Left kidney (tissue), 2 donors: ENCODE results near the gene PAPSS2. TPM values are rescaled to one million over a fixed set of nuclear protein-coding genes. Genes with fewer than 3 reads are reported as not detected.
A peak's percentile ranks its signal among the peaks of the same experiment; 100 is the strongest.
"Not testable (repeated sequence)": the region's sequence is repeated elsewhere in the genome, so short reads cannot be mapped to it uniquely, and the experiment has no call there.

Experiments
- DNase-seq: peaks from one replicate; pipeline ENCODE4 v3.0.0-alpha.2; 2013
- polyA plus RNA-seq: library from polyadenylated mRNA; unstranded; fragments of 120-200 nt; gene quantifications from one replicate; pipeline ENCODE4 v1.2.1, GENCODE V29; 2013; ENCODE audit not compliant: insufficient read length

PAPSS2 gene
- polyA plus RNA-seq, 1 donor = 37.2 TPM

DNA sequence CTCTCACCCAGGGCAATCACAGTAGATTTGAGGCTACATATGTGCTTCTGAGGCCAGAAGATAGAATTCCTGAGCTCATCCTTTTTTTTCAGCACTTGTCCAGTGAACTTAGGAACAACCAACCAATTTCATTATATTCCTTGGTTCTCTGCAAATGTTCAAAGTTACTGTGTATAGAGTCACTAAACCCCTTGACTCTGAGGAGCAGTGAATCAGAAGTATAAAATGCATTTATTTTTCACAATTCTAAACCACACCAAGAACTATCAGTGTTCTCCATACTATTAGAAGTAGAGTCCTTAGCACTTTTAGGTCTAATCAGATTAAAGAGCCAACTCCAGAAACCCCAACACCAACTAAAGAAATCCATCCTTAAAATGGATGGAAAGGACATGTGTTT, 19.6 kb upstream of the PAPSS2 start:
- no peak for DNase-seq

DNA sequence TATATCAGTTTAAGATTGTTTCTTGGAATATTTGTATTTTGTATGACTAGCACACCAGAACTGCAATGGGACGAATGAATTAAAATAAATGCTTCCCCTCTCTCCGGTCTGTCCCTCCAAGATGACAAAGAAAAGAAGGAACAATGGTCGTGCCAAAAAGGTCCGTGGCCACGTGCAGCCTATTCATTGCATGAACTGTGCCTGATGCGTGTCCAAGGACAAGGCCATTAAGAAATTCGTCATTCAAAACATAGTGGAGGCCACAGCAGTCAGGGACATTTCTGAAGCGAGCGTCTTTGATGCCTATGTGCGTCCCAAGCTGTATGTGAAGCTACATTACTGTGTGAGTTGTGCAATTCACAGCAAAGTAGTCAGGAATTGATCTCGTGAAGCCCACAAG, 17.2 kb upstream of the PAPSS2 start:
- DNase-seq = no peak

DNA sequence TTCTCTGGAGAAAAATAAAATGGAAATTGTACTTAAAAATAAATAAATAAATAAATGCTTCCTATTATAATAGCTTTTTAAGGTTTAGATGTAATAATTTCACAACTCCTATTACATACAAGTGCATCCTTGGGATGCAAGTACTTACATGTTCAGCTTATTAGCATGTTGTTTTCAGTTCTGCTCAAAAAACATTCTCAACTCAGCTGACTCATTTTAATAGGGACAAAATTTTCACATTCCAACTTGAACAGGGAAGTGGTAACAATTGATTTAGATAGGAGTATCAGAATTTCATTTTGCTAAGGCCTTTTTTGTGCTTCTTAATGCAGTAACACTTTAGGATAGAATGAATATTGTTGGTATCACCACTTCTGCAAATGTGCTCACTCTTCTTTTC, 16.7 kb upstream of the PAPSS2 start:
- no peak for DNase-seq

DNA sequence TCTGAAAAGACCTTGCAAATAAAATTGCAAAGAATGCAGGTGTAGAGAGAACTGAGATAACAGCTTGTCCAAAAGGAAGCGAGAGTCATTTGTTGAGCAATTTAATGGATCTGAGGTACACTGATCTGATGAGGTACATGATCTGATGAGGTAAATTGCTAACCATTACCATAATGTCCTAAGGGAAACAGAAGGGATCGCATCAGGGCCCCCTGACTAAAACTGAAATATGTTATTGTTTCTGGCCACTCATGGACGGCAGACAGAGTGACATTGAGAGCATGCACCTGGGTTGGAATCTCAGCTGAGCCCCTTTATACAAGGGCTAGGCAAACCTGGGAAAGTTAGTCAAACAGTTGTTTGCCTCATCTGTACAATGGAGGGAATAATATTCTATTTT, 15.8 kb upstream of the PAPSS2 start:
- no peak for DNase-seq

DNA sequence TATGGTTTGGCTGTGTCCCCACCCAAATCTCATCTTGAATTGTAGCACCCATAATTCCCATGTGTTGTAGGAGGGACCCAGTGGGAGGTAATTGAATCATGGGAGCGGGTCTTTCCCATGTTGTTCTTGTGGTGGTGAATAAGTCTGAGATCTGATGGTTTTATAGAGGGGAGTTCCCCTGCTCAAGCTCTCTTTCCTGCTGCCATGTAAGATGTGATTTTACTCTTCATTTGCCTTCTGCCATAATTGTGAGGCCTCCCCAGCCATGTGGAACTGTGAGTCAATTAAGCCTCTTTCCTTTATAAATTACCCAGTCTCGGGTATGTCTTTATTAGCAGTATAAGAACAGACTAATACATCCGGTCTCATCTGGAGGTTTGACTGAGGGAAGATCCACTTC, 15.2 kb upstream of the PAPSS2 start:
- not testable (repeated sequence) for DNase-seq

DNA sequence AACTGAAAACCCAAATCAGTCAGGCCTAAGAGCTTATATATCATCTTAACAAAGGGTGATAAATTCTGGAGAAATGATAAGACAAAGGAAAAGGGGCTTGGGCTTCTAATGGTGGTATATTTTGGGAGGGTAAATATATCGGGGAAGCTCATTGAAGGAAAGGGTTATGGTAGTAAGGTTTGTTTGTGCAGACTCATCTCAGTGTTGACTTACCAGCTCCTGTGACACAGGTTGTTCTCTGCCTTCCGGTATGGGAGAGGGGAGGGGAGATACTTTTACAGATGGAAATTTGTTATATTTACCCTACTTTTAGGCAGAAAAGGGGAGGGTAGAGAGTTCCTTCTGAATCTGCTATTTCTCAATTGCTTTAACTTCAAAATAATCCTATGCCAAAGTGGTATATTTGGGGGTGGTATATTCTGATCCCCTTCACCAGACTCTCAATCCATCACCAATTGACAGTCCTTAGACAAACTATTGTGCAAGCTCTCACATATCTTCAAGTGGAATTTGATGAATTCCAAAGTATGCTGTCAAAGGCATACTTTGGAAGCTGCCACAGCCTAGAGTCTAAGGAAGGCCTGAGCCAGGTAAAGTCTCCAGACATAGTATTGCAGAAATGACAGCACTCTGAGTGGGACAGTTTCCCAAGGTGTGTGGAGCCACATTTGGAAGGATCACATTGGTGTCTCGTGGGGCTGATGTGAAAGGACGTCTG, 13.3 kb upstream of the PAPSS2 start:
- no peak for DNase-seq

DNA sequence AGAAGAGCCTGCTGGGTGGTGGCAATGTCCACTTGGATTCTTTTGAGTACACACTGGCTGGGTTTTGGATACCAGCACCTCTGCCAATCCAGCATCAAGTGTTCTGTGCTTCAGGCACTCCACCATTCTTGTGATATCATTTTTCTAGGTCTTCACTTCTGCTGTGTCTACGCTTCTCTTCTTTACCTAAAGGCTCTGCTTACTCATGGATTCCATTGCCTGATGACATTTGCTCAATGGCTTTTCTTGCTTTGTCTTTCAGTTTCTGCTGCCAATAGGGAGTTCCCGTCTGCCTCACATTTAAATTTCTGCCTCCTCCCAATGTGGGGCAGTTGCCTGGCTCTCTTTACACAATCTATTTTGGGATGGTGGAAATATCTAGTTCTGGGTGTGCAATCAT, 12.7 kb upstream of the PAPSS2 start:
- no peak for DNase-seq

DNA sequence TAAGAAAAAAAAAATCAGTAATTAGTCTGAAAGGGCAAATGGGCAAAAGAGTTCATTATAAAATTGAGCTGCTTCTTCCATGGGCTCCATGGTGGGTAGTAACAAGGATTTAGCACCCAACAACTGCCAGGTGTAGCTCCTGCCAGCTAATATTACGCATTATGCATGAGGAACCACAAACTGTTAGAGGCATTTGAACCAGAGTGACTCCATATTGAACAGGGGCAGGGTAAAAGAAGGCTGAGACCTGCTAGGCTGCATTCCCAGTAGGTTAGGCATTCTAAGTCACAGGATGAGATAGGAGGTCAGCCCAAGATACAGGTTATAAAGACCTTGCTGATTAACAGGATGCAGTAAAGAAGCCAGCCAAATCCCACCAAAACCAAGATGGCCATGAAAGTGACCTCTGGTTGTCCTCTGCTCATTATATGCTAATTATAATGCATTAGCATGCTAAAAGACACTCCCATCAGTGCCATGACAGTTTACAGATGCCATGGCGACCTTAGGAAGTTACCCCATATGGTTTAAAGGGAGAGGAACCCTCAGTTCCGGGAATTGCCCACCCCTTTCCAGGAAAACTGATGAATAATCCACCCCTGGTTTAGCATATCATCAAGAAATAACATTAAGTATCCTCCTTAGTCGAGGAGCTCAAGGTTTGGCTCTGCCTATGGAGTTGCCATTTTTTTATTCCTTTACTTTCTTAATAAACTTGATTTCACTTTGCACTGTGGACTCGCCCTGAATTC, 8.7 kb upstream of the PAPSS2 start:
- DNase-seq = no peak

DNA sequence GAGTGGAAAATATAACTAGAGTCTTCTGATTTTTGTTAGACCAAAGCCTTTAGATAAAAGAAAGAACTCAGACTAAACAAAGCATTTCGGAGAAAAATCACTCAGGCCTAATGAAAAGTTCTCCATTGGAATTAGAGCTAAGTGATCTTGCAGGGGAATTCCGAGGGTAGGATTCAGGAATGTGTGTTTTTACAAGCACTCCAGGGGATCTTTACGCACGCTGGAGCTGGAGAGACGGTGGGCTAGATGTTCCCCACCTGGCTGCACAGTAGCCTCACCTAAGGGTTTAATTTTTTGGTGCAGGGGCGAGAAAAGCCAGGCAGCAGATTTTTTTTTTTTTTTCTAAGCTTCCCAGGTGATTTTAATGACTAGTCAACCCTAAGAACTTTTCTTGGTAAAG, 7.9 kb upstream of the PAPSS2 start:
- no peak for DNase-seq

DNA sequence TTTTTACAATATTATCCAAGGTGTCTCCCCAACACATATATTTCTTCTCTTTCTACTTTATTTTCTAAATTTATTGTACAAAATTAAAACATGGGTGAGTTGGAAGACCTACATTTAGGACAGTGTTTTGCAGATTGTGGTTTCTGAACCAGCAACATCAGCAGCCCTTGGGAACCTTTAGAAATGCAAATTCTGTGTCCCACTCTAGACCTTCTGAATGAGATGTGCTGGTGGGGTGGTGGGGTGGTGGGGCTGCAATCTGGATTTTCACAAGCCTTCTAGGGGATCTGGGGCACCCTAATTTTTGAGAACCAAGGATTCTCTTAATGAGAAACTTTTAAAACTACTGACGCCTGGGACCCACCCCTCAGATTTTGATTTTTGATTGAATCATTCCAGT, 7.4 kb upstream of the PAPSS2 start:
- DNase-seq = no peak

DNA sequence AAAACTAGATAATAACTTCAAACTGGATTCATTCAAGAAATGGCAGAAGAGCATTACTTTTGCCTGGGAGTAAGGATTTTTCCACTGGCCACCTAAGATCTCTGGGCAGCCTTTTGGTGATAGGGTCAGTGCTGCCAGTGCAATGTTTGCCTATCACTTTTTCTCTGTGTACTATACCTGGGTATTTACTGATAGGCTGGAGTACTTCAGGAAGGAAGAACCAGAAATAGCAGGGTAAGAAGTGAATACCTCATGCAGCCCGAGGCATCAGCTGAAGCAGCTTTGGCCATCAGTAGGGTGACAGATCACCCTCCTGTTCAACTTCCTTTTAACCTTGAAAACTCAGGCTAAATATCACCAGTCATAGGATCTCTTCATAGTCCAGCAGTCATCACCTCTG, 5.5 kb upstream of the PAPSS2 start:
- DNase-seq = no peak

DNA sequence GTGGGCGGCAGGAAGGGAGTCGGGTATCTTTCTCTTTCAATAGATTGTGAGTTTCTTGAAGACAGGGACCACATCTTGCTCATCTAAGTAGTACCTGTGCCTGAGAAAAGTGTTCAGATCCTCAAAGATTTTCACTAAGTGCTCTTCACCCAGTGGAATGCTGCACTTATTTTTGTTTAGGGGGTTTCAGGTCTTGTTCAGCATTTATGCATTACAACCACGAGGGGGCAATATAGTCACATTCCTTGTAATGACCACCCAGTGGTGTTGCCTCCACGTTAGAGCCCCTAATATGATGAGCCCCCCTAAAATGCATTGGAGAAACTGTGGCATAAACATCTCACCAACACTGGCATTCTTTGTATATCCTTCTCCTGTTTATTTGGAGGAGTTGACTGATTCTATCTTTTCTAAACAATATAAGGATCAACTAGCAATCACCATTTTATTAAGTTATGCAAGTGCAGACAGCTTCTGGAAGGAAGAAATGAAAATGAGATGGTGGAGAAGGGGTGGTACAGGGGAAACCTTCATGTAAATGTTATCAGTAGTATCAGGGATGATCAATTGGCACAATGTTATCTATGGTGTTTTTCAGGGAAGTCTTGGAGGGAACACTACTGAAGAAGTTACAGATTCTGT, 3.1 kb upstream of the PAPSS2 start:
- peak; percentile 59 for DNase-seq

DNA sequence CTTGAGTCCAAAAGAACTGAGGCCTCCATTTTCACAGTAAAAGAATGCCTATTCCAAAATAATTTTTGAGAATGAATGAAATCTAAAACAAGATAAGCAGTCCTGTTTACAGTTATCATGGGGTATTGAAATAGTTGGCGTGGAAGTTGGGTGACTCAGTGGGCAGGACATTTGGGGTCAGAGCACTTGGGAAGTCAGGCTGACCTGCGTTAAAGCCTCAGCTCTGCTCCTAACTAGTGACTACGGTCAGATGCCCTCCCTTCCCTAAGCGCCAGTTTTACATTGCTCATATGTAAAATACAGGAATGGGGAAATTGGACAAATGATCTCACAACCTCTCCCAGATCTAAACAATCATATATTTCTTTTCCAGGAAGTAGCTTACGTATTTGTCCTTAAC, 2.3 kb upstream of the PAPSS2 start:
- no peak for DNase-seq

DNA sequence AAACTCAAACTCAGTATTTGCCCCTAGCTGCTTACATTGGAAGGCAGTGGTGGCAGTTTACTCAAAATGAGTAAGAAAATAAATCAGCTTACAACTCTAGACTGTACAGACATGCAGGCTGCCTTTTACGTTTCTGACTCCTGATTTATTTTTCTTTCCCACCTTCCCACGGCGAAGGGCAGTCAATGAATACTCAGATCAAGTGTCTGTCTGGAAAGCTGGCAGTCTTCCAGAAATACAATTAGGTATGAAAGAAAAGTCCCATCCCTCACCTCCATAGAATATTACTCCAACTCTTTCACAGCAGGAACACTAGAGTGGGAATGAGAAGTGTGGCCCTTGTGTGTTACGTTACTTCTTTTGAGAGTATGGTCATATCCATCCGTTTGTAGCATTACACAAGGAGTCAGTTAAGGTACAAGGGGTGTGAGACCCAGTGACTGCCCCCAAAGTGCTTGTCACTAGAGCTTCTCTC, 1.3 kb upstream of the PAPSS2 start:
- no peak for DNase-seq

DNA sequence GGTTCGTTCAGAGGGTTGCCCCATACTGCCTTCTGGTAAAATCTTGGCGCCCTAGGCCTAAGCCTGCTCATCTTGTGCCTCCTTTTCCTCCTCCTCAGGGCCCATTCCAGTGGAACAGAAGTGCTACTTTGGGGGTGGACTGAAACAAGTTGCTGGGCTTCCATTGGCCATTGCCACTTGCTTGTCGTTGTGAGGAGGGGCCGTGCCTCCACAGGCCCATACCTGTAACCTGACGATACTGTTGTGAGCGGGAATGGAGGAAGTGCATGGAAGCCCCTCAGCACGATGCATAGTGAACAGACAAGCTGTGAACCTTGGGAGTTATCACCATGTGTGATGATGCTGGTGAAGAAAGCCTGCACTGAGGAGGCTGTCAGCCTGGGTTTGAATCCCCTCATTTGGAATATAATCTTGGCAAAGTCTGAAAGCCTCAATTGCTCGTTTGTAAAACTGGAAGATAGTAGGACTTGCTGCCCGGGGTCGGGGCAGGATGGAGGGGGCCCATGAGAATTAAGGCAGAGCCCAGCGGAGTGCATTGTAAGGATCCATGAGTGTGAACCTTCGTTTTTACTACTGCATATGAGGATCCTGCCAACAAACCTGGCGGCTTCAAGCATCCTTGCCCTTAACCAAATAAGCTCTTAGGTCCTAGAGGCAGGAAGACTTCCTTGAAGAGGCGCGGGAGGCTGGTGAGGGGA, 671 bp upstream of the PAPSS2 start:
- DNase-seq = no peak

DNA sequence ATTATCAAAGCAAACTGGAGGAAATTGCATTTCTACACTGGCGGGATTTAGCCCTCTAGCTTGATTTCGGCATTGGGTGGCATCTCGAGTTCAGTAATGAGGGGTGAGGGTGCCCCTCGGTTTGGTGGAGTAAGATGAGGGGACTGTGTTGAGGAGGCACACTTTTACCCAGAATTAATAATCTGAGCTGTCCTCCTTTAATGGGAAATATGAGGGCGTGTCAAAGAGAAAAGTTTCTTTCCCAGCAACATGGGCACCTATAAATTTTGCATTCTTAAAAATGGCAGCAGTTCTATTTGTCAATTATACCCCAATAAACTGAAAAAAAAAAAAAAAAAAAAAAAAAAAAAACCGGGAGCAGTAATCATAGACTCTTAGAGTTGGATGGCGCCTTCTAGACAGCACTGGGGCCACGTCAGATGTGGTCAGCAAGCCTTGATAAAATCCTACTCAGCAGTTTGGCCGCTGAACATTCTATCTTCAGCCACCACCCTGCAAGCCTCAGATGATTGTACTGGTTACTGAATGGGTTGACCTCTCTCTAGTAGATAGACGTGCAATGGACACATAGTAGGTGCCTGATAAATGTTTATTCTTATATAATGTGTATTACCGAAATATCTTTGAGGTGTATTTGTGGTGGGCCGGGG, 931 bp downstream of the PAPSS2 start:
- DNase-seq = no peak

DNA sequence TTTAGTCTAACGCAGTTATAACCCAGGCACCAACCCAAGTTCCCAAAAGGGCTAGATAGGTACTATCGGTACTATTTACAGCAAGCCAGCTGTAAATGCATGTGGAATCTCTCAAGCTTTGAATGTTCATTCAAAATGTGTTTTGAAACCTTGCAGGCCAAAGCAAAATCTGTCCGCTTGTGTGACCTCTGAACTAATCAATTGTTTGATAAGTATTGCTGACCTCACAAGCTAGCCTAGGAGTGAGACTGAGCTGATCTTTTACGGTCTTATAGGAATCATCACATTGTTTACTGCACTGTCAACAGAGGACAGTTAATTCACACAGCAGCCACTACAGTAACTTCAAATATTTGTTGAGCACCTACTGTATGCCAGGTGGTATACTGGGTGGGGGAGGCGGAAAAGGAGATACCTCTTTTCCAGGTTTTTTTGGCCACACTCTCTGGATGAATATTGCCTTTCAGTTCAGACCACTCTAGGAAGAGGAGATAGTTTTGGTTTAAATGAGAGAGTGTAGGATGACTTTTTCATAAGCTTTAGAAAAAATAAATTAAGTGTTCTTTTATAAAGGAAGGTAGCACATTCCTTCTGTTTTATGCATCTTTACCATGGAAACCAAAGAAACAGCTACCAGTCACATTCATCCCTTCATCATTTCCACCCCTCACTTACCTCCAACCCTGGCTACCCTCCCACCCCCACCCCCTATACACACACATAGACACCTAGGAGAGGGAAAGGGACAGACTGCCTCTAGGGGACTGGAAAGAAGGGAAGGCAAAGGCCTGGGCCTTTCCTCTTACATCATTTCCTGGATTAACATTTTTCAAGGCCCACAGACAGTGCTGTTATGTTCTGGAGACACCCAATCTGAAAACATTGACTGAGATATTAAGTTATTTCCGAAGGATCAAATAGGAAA, 2.4 kb downstream of the PAPSS2 start:
- DNase-seq = no peak

DNA sequence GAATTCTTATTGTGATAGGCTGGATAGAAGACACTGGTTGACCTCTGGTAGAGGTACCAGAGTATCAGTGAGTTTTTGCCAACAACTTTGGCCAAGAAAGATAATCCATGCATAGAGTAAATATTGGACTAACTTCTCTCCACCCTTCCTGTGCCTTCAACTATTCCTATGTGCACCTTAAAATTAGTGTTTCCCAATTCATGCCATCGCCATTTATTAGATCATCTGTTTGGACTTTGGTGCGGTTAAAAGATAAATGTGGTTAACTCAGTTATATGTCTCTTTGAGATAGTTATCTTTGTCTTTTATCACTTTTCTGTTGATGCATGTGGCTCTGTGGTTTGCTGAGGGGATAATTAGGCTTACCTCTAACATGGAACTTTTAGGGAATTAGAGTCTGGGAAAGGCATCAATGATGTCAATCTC, 4.6 kb downstream of the PAPSS2 start:
- no peak for DNase-seq

DNA sequence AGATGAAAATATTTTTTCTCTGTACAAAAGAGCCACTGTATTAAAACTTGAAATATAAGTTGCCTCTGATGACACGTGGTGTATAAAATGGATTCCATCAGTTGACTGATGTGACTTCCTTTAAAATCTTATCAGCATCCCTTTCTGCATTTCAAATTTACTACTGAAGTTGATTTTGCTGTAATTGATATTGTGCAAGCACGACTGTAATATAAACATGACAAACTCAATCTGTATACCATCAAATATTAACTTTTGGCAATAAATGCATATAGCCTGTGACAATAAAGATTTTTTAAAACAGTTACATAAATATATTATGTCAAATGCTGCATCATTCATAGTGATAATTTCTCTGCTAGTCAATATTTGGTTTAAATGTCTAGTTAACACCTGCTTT, 7.8 kb downstream of the PAPSS2 start:
- no peak for DNase-seq

DNA sequence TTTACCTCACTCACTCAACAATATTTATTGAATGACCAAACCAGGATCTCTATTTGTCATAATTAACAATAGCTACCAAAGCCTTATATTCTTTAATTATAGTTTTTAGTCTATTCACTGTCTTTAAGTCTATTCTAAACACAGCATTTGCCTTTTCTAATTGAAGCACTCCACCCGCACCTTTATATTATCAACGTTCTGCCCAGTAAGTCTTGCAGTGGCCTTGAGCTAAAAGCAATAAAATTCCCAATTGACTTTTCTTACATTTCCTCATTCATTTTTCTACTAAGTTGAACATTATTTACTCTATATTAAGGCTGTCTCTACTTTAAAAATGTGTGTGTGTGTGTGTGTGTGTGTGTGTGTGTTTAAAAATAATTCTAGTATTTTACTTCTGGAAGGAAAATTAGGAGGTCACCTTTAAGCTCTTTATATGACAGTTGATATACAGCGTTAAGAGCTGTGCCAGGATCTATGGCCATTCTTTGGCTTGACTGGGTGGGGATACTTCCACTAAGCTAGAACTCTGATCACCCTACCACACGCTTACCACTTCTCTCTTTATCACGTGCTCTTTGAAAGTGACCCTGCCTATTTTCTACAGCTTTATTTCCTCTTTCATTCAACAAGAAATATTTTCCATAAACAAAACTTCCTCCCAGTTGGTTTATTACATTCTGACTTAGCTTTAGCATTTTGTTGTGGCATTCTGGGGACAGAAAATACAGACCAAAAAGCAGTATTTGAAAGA, 8.8 kb downstream of the PAPSS2 start:
- DNase-seq = no peak
